SK-N-SH (cell line): Measurements from ENCODE around the gene CNTNAP2. TPM values are rescaled to one million over a fixed set of nuclear protein-coding genes. Genes with fewer than 3 reads are reported as not detected.

ENCODE experiments used
- CTCF ChIA-PET: fragments of 300-600, 350-600 bp; formaldehyde crosslinking; extraction: SDS; loops from one replicate; lab custom pipeline; 2021; lab: Yijun Ruan, JAX
- POLR2A ChIA-PET: fragments of 350-600 bp; sonication (Branson Sonifier 250); formaldehyde crosslinking; extraction: SDS; loops from one replicate; lab custom pipeline; 2020; ENCODE audit warnings: antibody characterized with exemption, inconsistent platforms; lab: Yijun Ruan, JAX
- DNase-seq: peaks from one replicate; pipeline ENCODE4 v3.0.0; 2012
- H2AFZ ChIP-seq: fragments of 200-600 bp; sonication (generic); 2 replicates; pipeline ENCODE4 v1.8.1; 2016; ENCODE audit warnings: antibody characterized with exemption, mild to moderate bottlenecking, low read depth
- H3F3A ChIP-seq: fragments of 200-600 bp; sonication (generic); replicated peaks from 2 replicates; pipeline ENCODE3; 2016; ENCODE audit warnings: antibody characterized with exemption, mild to moderate bottlenecking; ENCODE audit not compliant: insufficient read depth
- H3K27ac ChIP-seq, 2 experiments: fragments of 200-500 bp in 1 of 2; fragments of 200-600 bp in 1 of 2; sonication (Bioruptor generic) in 1 of 2; sonication (generic), shearing (Covaris generic) in 1 of 2; 2 replicates each; pipeline versions ENCODE4 v1.5.1 to v1.6.1; 2014 to 2016; ENCODE audit warnings: low read depth in 2 of 2, inconsistent platforms in 1 of 2, low read length in 1 of 2, mild to moderate bottlenecking in 1 of 2, mixed read lengths in 1 of 2
- H3K27me3 ChIP-seq: fragments of 200-600 bp; sonication (generic), shearing (Covaris generic); 2 replicates; pipeline ENCODE4 v1.6.1; 2016; ENCODE audit warnings: mixed run types; ENCODE audit not compliant: insufficient read depth
- H3K36me3 ChIP-seq, 2 experiments: fragments of 200-500 bp in 1 of 2; fragments of 200-600 bp in 1 of 2; sonication (Bioruptor generic) in 1 of 2; sonication (generic) in 1 of 2; replicated peaks in 1 of 2; 2 replicates each; pipeline versions ENCODE3 to v1.5.1; 2014 to 2016; ENCODE audit warnings: low read length in 1 of 2, mild to moderate bottlenecking in 1 of 2; ENCODE audit not compliant: insufficient read depth in 2 of 2, control insufficient read depth in 1 of 2
- H3K4me1 ChIP-seq, 2 experiments: fragments of 200-500 bp in 1 of 2; fragments of 200-600 bp in 1 of 2; sonication (Bioruptor generic) in 1 of 2; sonication (generic), shearing (Covaris generic) in 1 of 2; 2 replicates each; pipeline versions ENCODE4 v1.5.1 to v1.6.1; 2014 to 2016; ENCODE audit warnings: low read depth in 1 of 2, low read length in 1 of 2, mixed run types in 1 of 2; ENCODE audit not compliant: insufficient read depth in 2 of 2, control insufficient read depth in 1 of 2
- H3K4me2 ChIP-seq: fragments of 200-600 bp; sonication (generic), shearing (Covaris generic); 2 replicates; pipeline ENCODE4 v1.6.1; 2017; ENCODE audit warnings: mixed run types
- H3K4me3 ChIP-seq, 2 experiments: fragments of 200-500 bp in 1 of 2; fragments of 200-600 bp in 1 of 2; sonication (Bioruptor generic) in 1 of 2; sonication (generic), shearing (Covaris generic) in 1 of 2; 2 replicates each; pipeline versions ENCODE4 v1.5.1 to v1.8.1; 2014 to 2016; ENCODE audit warnings: low read depth in 2 of 2, inconsistent platforms in 1 of 2, low read length in 1 of 2, mild to moderate bottlenecking in 1 of 2, mixed read lengths in 1 of 2, moderate library complexity in 1 of 2
- H3K79me2 ChIP-seq: fragments of 200-600 bp; sonication (generic); 2 replicates; pipeline ENCODE4 v1.8.1; 2017; ENCODE audit warnings: mild to moderate bottlenecking; ENCODE audit not compliant: insufficient read depth
- H3K9ac ChIP-seq: fragments of 200-600 bp; sonication (generic); 2 replicates; pipeline ENCODE4 v1.6.1; 2017; ENCODE audit warnings: mixed run types
- H3K9me2 ChIP-seq: fragments of 200-600 bp; sonication (generic); 2 replicates; pipeline ENCODE4 v1.6.1; 2017; ENCODE audit warnings: mixed run types
- H3K9me3 ChIP-seq: fragments of 200-600 bp; sonication (generic); 2 replicates; pipeline ENCODE4 v1.6.1; 2017; ENCODE audit warnings: mixed run types, mild to moderate bottlenecking, moderate library complexity
- H4K20me1 ChIP-seq: fragments of 200-600 bp; sonication (generic); 2 replicates; pipeline ENCODE4 v1.6.1; 2017; ENCODE audit warnings: mild to moderate bottlenecking, mixed run types; ENCODE audit not compliant: insufficient read depth
- CHD2 ChIP-seq: fragments of 150-350 bp; IDR thresholded peaks from 2 replicates; pipeline ENCODE4 v1.6.1; 2018; ENCODE audit warnings: low read length; ENCODE audit not compliant: partially characterized antibody
- EP300 ChIP-seq, 2 experiments: IDR thresholded peaks; 2 replicates each; pipeline versions ENCODE4 v1.4.0 to v1.6.1; 2012; ENCODE audit warnings: borderline replicate concordance in 1 of 2, low read depth in 1 of 2, low read length in 1 of 2
- FOSL2 ChIP-seq: IDR thresholded peaks from 2 replicates; pipeline ENCODE4 v1.4.0; 2012; ENCODE audit warnings: low read depth, mild to moderate bottlenecking, moderate library complexity, borderline replicate concordance
- FOXJ3 ChIP-seq: sonication (generic); formaldehyde crosslinking; IDR thresholded peaks from 2 replicates; pipeline ENCODE4 v1.5.1; 2020; ENCODE audit warnings: mild to moderate bottlenecking, missing genetic modification reagents
- FOXM1 ChIP-seq: IDR thresholded peaks from 2 replicates; pipeline ENCODE4 v1.4.0; 2012; ENCODE audit warnings: low read depth, mild to moderate bottlenecking
- GABPA ChIP-seq: IDR thresholded peaks from 2 replicates; pipeline ENCODE4 v1.4.0; 2012; ENCODE audit warnings: low read depth, mild to moderate bottlenecking
- GATA2 ChIP-seq: sonication (generic); formaldehyde crosslinking; IDR thresholded peaks from 2 replicates; pipeline ENCODE4 v1.5.0; 2020; ENCODE audit warnings: mild to moderate bottlenecking, missing genetic modification reagents
- JUND ChIP-seq: IDR thresholded peaks from 2 replicates; pipeline ENCODE4 v1.4.0; 2012
- MEF2A ChIP-seq: IDR thresholded peaks from 2 replicates; pipeline ENCODE4 v1.4.0; 2012; ENCODE audit warnings: low read depth, borderline replicate concordance
- NFIC ChIP-seq: IDR thresholded peaks from 2 replicates; pipeline ENCODE4 v1.4.0; 2012; ENCODE audit warnings: borderline replicate concordance
- RCOR1 ChIP-seq: fragments of 150-350 bp; IDR thresholded peaks from 2 replicates; pipeline ENCODE4 v1.6.1; 2017; ENCODE audit warnings: antibody characterized with exemption, low read length
- RFX5 ChIP-seq: IDR thresholded peaks from 2 replicates; pipeline ENCODE4 v1.6.1; 2012; ENCODE audit warnings: mild to moderate bottlenecking, improper control_type of control experiment, low read length
- RXRA ChIP-seq: IDR thresholded peaks from 2 replicates; pipeline ENCODE4 v1.4.0; 2012; ENCODE audit warnings: low read depth, mild to moderate bottlenecking, borderline replicate concordance
- SMC3 ChIP-seq: IDR thresholded peaks from 2 replicates; pipeline ENCODE4 v1.6.1; 2012; ENCODE audit warnings: low read depth, low read length, improper control_type of control experiment
- TCF12 ChIP-seq: IDR thresholded peaks from 2 replicates; pipeline ENCODE4 v1.4.0; 2012
- YY1 ChIP-seq: IDR thresholded peaks from 2 replicates; pipeline ENCODE4 v1.4.0; 2012; ENCODE audit warnings: low read depth, mild to moderate bottlenecking
- WGBS: methylation state at CpG from one replicate; pipeline ENCODE4 v1.1.6; 2017; ENCODE audit warnings: low lambda C conversion rate; 5-methylcytosine and 5-hydroxymethylcytosine counted together
- polyA plus RNA-seq, 3 experiments: library from polyadenylated mRNA; depleted of rRNA; stranded (reverse); fragments of >200 nt; gene quantifications; 2 replicates each; pipeline ENCODE4 v1.2.3, GENCODE V29; 2012
- TF ChIP-seq, protein P1 (sequence below): IDR thresholded peaks from 2 replicates; pipeline ENCODE4 v1.4.0; 2012; ENCODE audit warnings: low read depth, borderline replicate concordance
- TF ChIP-seq, protein P2 (sequence below): IDR thresholded peaks from 2 replicates; pipeline ENCODE4 v1.6.1; 2012; ENCODE audit warnings: mild to moderate bottlenecking, low read depth, low read length, moderate library complexity
- TF ChIP-seq, protein P3 (sequence below): IDR thresholded peaks from 2 replicates; pipeline ENCODE4 v1.4.0; 2012; ENCODE audit warnings: low read depth, borderline replicate concordance
- TF ChIP-seq, protein P4 (sequence below): IDR thresholded peaks from 2 replicates; pipeline ENCODE4; 2012
- TF ChIP-seq, protein P5 (sequence below): IDR thresholded peaks from 2 replicates; pipeline ENCODE4 v1.4.0; 2012; ENCODE audit warnings: low read depth

Gene CNTNAP2
- polyA plus RNA-seq, 1 of the 3 experiments (the other 2 are of a cell fraction), result 3.4 TPM

DNA sequence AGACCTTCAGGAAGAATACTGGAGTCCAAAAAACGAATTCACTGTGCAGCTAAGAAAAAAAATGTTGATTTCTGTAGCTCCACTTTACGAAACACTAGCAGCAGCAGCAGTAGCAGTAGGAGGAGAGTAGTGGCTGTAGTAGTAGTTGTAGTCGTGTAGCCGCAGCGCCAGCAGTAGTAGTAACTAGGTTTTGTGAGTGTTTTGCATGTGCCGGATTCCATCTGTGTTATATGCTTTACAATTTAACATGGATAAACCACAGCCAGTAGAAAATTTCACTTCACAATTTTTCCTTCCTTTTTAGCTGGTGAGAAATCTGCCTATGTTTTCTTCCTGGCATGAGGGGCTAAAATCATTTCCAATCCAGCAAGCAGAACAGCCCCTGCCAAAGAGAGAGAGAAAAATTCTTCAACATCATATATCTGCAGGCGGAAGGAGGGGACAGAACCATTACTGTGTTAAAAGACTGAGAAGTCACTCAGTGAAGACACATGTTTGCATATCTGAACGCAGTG lies 2325.6 kb downstream of the CNTNAP2 start:
- no peaks in the 10 kb centered on the region for H3K27me3 ChIP-seq
- CTCF ChIA-PET, result no interaction called here
- WGBS, result 75% methylated on average over 8 of the region's 8 CpGs
- H4K20me1 ChIP-seq, result no peaks in the 10 kb centered on the region
- H3F3A ChIP-seq, result no peaks in the 10 kb centered on the region
- H3K9me3 ChIP-seq, result no peaks in the 10 kb centered on the region
- H2AFZ ChIP-seq, result no peak overlapping the region
- DNase-seq, result no peak
- H3K4me1 ChIP-seq, result peaks cover 0 to 1% of the 10 kb centered on the region in 2 experiments; a peak in 1 of 4 replicates
- H3K9ac ChIP-seq, result no peak overlapping the region
- TF ChIP-seq GATA2 (no peak), YY1 (no peak), MEF2A (no peak), RFX5 (no peak), TCF12 (no peak), RXRA (no peak), GABPA (no peak), FOSL2 (no peak)
- TF ChIP-seq, protein P1, sequence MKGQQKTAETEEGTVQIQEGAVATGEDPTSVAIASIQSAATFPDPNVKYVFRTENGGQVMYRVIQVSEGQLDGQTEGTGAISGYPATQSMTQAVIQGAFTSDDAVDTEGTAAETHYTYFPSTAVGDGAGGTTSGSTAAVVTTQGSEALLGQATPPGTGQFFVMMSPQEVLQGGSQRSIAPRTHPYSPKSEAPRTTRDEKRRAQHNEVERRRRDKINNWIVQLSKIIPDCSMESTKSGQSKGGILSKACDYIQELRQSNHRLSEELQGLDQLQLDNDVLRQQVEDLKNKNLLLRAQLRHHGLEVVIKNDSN, result no peak
- TF ChIP-seq, protein P2, sequence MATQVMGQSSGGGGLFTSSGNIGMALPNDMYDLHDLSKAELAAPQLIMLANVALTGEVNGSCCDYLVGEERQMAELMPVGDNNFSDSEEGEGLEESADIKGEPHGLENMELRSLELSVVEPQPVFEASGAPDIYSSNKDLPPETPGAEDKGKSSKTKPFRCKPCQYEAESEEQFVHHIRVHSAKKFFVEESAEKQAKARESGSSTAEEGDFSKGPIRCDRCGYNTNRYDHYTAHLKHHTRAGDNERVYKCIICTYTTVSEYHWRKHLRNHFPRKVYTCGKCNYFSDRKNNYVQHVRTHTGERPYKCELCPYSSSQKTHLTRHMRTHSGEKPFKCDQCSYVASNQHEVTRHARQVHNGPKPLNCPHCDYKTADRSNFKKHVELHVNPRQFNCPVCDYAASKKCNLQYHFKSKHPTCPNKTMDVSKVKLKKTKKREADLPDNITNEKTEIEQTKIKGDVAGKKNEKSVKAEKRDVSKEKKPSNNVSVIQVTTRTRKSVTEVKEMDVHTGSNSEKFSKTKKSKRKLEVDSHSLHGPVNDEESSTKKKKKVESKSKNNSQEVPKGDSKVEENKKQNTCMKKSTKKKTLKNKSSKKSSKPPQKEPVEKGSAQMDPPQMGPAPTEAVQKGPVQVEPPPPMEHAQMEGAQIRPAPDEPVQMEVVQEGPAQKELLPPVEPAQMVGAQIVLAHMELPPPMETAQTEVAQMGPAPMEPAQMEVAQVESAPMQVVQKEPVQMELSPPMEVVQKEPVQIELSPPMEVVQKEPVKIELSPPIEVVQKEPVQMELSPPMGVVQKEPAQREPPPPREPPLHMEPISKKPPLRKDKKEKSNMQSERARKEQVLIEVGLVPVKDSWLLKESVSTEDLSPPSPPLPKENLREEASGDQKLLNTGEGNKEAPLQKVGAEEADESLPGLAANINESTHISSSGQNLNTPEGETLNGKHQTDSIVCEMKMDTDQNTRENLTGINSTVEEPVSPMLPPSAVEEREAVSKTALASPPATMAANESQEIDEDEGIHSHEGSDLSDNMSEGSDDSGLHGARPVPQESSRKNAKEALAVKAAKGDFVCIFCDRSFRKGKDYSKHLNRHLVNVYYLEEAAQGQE, result no peak
- POLR2A ChIA-PET, result no interaction called here
- no peak overlapping the region for H3K4me3 ChIP-seq
- H3K36me3 ChIP-seq, result no peaks in the 10 kb centered on the region
- H3K9me2 ChIP-seq, result no peaks in the 10 kb centered on the region
- H3K4me2 ChIP-seq, result no peak overlapping the region
- H3K79me2 ChIP-seq, result no peaks in the 10 kb centered on the region
- no peak overlapping the region for H3K27ac ChIP-seq

DNA sequence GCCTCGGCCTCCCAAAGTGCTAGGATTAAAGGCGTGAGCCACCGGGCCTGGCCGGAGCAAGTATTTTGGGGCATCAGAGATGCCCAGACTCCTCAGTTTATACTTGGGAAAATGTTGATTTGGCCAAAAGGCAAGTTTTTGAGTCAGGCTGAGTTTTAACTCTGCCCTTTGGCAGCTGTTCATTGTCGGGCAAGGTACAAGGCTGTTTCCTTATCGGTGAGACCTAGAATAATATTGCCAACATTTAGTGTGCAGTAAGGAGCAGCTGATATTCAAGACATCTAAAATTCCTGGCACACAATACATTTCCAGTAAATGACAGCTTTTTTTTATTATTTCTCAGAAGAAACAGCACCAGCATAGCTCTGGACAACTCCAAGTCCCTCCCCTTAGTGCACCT lies 2326.3 kb downstream of the CNTNAP2 start:
- no peaks in the 10 kb centered on the region for H3K9me2 ChIP-seq
- H3K27ac ChIP-seq, result no peak overlapping the region
- CTCF ChIA-PET, result interaction anchor here (0.7 kb wide), 1 partner anchor 13 kb away, joined by 3 read pairs; no protein-coding TSS in a partner anchor
- no peak overlapping the region for H2AFZ ChIP-seq
- H3K9me3 ChIP-seq, result no peaks in the 10 kb centered on the region
- no peaks in the 10 kb centered on the region for H4K20me1 ChIP-seq
- no peaks in the 10 kb centered on the region for H3K27me3 ChIP-seq
- H3K4me3 ChIP-seq, result no peak overlapping the region
- no peaks in the 10 kb centered on the region for H3K36me3 ChIP-seq
- no peaks in the 10 kb centered on the region for H3K79me2 ChIP-seq
- POLR2A ChIA-PET, result no interaction called here
- no peak overlapping the region for H3K4me2 ChIP-seq
- no peaks in the 10 kb centered on the region for H3K4me1 ChIP-seq
- WGBS, result 92% methylated on average over 6 of the region's 6 CpGs
- DNase-seq, result no peak
- H3K9ac ChIP-seq, result no peak overlapping the region
- H3F3A ChIP-seq, result no peaks in the 10 kb centered on the region
- TF ChIP-seq FOXM1 (no peak), TCF12 (no peak), GABPA (no peak), JUND (no peak), NFIC (no peak), EP300 (IDR thresholded peaks at IDR 0.05; ENCODE audit: borderline replicate concordance in 1 of 2, low read depth in 1 of 2, low read length in 1 of 2) (no peak), FOXJ3 (CRISPR knock-in tag) (no peak), CHD2 (no peak), RCOR1 (no peak), MEF2A (no peak), SMC3 (no peak)
- TF ChIP-seq, protein P1, result no peak
- TF ChIP-seq, protein P3, sequence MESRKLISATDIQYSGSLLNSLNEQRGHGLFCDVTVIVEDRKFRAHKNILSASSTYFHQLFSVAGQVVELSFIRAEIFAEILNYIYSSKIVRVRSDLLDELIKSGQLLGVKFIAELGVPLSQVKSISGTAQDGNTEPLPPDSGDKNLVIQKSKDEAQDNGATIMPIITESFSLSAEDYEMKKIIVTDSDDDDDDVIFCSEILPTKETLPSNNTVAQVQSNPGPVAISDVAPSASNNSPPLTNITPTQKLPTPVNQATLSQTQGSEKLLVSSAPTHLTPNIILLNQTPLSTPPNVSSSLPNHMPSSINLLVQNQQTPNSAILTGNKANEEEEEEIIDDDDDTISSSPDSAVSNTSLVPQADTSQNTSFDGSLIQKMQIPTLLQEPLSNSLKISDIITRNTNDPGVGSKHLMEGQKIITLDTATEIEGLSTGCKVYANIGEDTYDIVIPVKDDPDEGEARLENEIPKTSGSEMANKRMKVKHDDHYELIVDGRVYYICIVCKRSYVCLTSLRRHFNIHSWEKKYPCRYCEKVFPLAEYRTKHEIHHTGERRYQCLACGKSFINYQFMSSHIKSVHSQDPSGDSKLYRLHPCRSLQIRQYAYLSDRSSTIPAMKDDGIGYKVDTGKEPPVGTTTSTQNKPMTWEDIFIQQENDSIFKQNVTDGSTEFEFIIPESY, result no peak
- TF ChIP-seq, protein P4, sequence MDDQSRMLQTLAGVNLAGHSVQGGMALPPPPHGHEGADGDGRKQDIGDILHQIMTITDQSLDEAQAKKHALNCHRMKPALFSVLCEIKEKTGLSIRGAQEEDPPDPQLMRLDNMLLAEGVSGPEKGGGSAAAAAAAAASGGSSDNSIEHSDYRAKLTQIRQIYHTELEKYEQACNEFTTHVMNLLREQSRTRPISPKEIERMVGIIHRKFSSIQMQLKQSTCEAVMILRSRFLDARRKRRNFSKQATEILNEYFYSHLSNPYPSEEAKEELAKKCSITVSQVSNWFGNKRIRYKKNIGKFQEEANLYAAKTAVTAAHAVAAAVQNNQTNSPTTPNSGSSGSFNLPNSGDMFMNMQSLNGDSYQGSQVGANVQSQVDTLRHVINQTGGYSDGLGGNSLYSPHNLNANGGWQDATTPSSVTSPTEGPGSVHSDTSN, result no peak
- TF ChIP-seq, protein P5, sequence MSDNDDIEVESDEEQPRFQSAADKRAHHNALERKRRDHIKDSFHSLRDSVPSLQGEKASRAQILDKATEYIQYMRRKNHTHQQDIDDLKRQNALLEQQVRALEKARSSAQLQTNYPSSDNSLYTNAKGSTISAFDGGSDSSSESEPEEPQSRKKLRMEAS, result no peak
